A549 (cell line): ENCODE results near the gene PTPRF.

ENCODE experiments used
- CBX2 ChIP-seq: fragments of 200-600 bp; sonication (generic); IDR thresholded peaks from 2 replicates; pipeline ENCODE4 v1.6.1; 2016; ENCODE audit warnings: low read depth, mild to moderate bottlenecking, borderline replicate concordance
- CTCF ChIP-seq: fragments of >200 bp; sonication (Bioruptor Twin); formaldehyde crosslinking; IDR thresholded peaks from 3 replicates; pipeline ENCODE4 v1.5.1; 2016
- KDM1A ChIP-seq: fragments of 200-600 bp; sonication (generic); IDR thresholded peaks from 2 replicates; pipeline ENCODE4 v1.6.1; 2016; ENCODE audit warnings: low read depth, mild to moderate bottlenecking
- PHF8 ChIP-seq: fragments of 200-600 bp; sonication (generic); IDR thresholded peaks from 2 replicates; pipeline ENCODE4 v1.6.1; 2016; ENCODE audit warnings: low read depth, mild to moderate bottlenecking, antibody characterized with exemption, moderate library complexity, borderline replicate concordance
- POLR2A ChIP-seq: IDR thresholded peaks from 2 replicates; pipeline ENCODE4 v1.6.1; 2012; ENCODE audit warnings: mild to moderate bottlenecking, low read length
- TF ChIP-seq, protein P1 (sequence below): fragments of 200-600 bp; sonication (generic); IDR thresholded peaks from 2 replicates; pipeline ENCODE4 v1.6.1; 2016; ENCODE audit warnings: antibody characterized with exemption, mild to moderate bottlenecking, moderate library complexity

GRCh38 chr1:43484367-43484766 is 46.3 kb upstream of the PTPRF start:
- no peak for TF ChIP-seq CTCF
- TF ChIP-seq, protein P1, sequence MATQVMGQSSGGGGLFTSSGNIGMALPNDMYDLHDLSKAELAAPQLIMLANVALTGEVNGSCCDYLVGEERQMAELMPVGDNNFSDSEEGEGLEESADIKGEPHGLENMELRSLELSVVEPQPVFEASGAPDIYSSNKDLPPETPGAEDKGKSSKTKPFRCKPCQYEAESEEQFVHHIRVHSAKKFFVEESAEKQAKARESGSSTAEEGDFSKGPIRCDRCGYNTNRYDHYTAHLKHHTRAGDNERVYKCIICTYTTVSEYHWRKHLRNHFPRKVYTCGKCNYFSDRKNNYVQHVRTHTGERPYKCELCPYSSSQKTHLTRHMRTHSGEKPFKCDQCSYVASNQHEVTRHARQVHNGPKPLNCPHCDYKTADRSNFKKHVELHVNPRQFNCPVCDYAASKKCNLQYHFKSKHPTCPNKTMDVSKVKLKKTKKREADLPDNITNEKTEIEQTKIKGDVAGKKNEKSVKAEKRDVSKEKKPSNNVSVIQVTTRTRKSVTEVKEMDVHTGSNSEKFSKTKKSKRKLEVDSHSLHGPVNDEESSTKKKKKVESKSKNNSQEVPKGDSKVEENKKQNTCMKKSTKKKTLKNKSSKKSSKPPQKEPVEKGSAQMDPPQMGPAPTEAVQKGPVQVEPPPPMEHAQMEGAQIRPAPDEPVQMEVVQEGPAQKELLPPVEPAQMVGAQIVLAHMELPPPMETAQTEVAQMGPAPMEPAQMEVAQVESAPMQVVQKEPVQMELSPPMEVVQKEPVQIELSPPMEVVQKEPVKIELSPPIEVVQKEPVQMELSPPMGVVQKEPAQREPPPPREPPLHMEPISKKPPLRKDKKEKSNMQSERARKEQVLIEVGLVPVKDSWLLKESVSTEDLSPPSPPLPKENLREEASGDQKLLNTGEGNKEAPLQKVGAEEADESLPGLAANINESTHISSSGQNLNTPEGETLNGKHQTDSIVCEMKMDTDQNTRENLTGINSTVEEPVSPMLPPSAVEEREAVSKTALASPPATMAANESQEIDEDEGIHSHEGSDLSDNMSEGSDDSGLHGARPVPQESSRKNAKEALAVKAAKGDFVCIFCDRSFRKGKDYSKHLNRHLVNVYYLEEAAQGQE = no peak
- TF ChIP-seq POLR2A = no peak
- no peak for TF ChIP-seq CBX2
- no peak for TF ChIP-seq PHF8
- TF ChIP-seq KDM1A = no peak
